Medulla oblongata (tissue), 1 donor: Measurements from ENCODE around the gene IL17REL.

ENCODE experiments used
- DNase-seq: peaks from one replicate; pipeline ENCODE4 v3.0.0-alpha.2; 2015; ENCODE audit errors: extremely low spot score

IL17REL gene

DNA sequence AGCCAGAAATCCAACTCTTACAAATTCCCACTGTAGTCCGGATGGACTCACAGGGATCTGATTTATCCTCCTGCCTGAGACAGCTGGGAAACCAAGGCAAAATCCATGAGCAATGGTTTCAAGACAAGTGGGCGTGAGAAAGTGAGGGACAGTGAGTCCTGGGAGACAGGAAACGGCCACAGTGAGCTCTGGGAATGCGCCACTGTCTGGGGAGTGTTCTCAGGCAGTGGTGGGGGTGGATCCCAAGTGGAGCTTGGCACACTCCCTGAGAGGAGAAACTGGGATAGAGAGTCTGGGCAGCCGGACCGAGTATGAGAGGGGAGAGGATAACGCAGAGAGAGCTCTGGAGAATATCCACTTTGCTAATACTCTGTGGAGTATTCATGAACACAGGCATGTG lies 9.8 kb downstream of the IL17REL start:
- no peak for DNase-seq

GRCh38 chr22:50001388-50002231 lies 11.0 kb downstream of the IL17REL start:
- no peak for DNase-seq

DNA sequence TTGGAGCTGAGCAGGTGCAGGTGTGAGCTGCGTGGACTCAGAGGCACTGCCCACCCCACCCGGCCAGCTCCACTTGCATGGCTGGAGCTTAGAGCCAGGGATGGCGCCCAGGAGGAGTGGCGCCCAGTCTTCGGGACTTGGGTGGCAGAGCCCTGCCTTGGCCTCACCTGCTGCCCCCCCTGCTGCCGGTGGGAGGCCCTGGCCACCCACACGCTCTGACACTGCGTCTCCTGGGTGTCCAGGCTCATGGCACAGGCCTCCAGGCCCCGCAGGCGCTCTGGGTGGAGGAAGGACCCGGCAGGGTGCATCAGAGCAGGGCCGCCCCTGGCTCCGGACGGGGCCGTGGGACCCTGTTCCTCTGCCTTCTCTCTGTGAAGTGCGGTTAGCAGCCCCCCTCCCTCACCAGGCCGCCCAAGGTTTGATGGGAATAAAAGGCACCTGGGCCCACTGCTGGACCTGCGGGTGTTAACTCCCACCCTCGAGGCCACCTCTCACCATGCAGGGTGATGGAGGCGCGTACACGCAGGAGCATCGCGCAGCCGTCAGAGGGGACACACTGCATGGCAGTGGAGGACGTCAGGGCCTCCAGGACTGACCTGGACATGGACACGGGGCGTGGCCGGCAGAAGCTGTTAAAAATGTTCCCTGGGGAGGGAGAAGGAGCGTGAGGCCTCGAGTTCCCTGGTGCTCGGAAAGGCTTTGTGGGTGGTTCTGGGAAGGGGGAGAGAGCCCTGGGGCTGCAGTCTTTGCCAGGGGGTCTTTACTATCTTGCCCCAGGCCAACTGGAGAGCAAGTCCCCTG lies 11.8 kb downstream of the IL17REL start:
- DNase-seq, result no peak

GRCh38 chr22:49999946-50000586 lies 12.5 kb downstream of the IL17REL start:
- no peak for DNase-seq

DNA sequence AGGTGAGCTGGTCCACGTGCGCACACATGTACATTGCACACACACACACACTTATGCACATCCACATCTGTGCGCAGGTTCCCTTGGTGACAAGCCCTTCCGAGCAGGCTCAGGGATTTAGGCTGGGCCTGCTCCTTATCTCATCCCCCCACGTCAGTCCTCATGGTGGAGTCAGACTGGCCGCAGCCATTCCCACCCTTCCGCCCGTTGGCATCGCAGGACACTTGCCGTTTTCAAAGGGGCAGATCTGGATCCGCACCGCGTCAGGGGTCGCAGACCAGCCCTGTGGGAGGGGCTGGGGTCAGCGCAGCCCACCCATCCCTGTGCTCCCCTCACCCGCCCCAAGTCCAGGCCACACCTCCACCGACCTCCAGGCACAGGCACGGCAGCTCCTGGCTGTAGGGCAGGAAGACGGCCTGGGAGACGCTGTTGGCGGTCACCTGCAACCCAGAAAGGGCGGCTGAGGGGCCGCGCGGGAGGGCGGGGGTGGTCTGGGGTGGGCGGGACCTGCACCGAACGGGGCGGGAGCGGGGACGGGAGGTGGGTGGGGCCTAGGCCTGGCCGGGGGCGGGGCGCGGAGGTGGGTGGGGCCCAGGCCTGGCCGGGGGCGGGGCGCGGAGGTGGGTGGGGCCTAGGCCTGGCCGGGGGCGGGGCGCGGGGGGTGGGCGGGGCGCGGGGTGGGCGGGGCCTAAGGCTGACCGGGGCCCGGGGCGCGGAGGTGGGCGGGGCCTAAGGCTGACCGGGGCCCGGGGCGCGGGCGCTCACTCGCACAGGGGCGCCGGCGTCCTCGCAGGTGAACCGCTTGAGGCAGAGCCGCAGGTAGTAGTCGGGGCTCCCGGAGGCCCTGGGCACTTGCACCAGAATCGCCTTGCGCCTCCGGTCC lies 13.3 kb downstream of the IL17REL start:
- DNase-seq, result no peak

GRCh38 chr22:49998718-49999062 lies 13.9 kb downstream of the IL17REL start:
- no peak for DNase-seq

- DNase-seq, result no peak
Measured at GRCh38 chr22:49997932-49998717, 14.4 kb downstream of the IL17REL start.

- DNase-seq, result no peak
Measured at GRCh38 chr22:49997251-49997599, 15.3 kb downstream of the IL17REL start.

DNA sequence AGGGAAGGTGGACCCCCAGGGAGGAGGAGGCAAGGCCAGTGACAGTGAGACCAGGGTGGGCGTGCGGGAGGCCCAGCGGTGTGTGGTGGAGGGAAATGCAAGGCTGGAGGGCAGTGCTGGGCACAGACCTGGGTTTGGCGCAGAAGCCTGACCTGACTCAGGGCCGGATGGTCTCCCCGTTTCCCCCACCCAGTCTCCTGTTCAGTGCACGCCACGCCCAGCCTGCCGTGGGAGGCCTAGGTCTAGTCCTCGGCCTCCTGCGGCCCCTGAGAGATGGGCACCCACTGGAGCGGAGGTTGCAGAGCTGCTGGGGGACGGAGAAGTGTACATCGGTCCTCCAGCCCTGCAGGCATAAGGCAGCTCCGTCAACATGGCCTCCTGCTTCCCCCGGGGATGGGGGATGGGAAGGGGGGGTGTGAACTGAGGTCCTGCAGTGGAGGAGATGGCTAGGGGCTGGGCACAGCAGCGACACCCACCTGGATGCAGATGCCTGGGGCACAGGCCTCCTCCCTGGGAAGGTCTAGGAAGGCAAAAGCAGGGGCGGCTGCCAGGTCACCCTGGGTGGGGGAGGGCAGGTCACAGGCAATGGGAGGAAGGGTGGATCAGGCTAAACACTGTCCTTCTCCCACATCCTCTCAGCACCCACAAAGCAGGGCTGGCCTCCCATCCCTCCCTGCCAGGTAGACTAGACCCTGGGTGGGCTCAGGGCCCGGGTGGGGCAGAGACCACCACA lies 15.9 kb downstream of the IL17REL start:
- DNase-seq, result no peak

GRCh38 chr22:49996119-49996517 lies 16.4 kb downstream of the IL17REL start:
- DNase-seq, result no peak

- DNase-seq, result no peak
Measured at GRCh38 chr22:49995361-49996118, 17.0 kb downstream of the IL17REL start.

DNA sequence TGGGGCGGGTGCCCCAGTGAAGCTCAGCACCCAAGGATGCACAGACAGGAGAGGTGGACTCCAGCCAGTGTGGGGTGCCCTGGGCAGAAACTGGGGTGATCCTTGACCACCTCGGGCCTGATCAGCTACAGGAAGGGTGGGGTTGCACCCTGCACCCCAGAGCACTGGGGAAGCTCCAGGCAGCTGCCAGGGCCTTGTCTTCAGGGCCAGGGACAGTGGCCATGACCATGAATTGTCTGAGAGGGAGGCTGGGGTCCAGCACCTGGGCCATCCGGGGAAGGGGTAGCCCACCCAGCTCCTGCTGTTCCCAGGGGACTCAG lies 17.6 kb downstream of the IL17REL start:
- DNase-seq, result no peak

GRCh38 chr22:49994361-49995040 lies 18.1 kb downstream of the IL17REL start:
- no peak for DNase-seq

- no peak for DNase-seq
Measured at GRCh38 chr22:49993649-49994360, 18.8 kb downstream of the IL17REL start.

DNA sequence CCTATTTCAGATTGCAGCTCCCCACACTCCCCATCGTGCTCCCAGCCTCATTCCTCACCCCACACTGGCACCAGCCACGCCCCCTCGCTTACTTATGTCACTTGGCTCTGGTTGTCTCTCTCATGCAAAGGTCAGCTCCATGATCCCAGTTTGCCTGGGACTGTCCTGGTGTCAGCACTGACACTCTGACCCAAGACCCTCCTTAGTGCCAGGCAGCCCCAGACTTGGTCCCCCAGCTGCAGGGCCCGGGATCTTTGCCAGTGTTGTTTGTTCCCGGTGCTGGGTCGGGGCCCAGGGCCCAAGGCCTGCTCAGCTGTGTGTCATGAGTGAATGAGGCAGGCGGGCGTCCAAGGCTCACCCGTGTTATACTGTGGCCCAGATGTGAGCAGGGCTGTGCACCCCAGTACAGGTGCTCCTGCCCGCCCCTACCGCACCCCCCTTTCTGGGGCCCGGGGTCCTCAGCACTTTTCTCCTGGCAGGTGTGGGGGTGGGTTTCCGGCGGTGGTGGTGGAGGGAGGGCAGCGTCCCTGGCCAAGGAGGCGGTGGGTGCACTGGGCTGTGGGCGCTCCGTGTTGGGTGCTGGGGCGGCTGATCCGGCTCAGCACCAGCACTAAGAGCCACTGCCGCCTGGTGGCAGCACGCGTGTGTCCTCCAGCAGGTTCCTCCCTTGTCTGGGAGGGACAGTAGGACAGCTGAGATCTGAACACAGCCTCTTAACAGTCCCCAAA lies 19.5 kb downstream of the IL17REL start:
- DNase-seq, result peak; percentile 83

GRCh38 chr22:49991907-49992533 lies 20.5 kb downstream of the IL17REL start:
- no peak for DNase-seq

DNA sequence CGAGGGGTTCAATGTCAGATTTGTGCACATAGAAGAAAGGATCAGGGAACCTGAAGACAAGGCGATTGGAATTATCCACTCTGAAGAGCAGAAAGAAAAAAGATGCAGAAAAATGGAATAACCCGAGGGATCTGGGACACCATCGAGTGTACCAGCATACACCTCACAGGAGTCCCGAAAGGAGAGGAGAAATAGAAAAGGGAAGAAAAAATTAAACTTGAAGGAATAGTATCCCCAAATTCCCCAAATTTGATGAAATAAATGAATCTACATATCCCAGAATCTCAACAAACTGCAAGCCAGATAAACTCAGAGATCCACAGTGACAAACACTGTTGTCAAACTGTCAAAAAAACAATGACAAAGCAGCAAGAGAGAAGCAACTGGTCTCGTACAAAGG lies 21.4 kb downstream of the IL17REL start:
- no peak for DNase-seq
